ENCODE data around the gene EEF1AKMT1.

DNA sequence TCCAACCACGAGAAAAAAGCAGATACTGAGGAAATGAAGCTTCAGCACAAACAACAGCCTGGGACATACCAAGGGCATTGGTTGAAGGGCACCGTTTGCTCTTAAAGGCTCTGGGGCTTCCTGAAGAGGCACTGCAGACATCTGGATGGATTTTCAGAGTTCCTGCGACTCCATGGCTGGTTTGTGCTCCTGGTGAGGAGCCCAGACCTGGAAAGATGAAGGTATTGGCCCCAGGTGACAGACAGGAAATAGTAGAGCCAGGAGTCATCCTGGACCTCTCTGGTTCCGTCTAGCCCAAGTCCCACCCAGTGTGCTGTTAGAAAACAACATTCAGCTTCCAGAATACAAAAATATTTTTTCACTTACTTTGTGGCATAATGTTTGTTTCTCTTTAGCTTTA is 64.0 kb downstream of the EEF1AKMT1 start:
- TF ChIP-seq CTCF (IDR thresholded peaks at IDR 0.05) = no peak
- TF ChIP-seq POLR2A (IDR thresholded peaks at IDR 0.05) = no peak

Measured in heart left ventricle (tissue), 13 donors.